Fibroblast of the conjunctiva (primary cell): Measurements from ENCODE around the gene GFRAL.
A peak's percentile ranks its signal among the peaks of the same experiment; 100 is the strongest.
"Not testable (repeated sequence)": the region's sequence is repeated elsewhere in the genome, so short reads cannot be mapped to it uniquely, and the experiment has no call there.

Source experiments
- DNase-seq: peaks from one replicate; pipeline ENCODE4 v3.0.0-alpha.2; 2010; ENCODE audit warnings: low read depth

GFRAL gene, protein sequence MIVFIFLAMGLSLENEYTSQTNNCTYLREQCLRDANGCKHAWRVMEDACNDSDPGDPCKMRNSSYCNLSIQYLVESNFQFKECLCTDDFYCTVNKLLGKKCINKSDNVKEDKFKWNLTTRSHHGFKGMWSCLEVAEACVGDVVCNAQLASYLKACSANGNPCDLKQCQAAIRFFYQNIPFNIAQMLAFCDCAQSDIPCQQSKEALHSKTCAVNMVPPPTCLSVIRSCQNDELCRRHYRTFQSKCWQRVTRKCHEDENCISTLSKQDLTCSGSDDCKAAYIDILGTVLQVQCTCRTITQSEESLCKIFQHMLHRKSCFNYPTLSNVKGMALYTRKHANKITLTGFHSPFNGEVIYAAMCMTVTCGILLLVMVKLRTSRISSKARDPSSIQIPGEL

DNA sequence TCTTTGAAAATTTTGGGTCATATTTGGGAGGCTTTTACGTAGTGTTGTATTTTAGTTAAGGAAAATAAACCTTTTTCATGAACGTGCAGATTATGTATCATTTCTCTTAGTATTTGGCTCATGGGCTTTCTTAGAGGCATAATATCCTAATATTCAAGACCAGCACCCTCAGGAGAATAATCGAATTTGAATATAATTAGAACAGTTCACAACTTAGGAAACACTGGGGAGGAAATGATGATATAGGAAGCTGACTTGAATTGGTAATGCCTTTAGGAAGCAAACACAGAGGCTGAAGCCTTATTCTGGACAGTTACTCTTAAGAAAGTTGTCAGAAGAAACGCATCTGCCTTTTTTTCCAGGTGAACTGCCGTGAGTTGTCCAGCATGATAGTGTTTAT is at the start of gene GFRAL:
TSS of gene GFRAL (plus strand) at position 301 of the 400 bp plus-strand sequence. CDS start at position 387, 86 bp downstream.
- no peak for DNase-seq

DNA sequence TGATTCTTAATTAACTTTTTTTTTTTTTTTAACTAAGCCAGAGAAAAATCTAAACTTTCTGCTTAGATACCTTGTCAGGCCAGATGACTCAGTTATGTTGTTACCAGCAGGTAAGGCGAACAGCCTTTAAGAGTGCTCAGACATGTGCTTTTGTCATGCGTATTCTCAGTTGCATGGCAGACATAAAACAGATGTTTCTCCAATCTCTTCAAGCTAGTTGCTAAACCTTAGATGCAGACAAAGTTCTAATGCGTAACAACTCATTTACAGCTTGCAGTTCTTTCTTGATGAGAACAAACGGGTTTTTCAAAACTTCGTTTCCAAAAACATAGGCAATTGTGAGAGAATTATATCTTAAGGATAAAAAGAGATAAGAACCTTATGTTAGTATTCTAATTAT is 49.6 kb upstream of the GFRAL start:
- DNase-seq: no peak

DNA sequence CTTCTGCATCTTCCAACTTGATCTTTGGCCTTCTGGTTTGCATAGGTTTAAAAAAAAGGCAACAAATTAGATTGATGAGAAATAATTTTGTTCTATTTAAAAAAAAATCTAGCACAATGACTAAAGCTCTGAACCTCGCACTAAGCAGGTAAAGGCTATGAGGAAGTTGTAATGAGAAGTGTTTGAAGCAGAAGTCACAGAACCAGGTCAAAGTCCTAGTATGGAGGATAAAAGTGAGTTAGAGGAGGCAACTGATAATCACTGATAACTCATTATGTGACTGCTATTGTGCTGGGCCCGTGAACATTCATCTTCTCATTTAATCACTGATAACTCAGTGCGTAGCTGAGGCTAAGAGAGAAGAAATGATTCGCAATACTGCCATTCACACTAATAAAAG is 46.1 kb upstream of the GFRAL start:
- no peak for DNase-seq

DNA sequence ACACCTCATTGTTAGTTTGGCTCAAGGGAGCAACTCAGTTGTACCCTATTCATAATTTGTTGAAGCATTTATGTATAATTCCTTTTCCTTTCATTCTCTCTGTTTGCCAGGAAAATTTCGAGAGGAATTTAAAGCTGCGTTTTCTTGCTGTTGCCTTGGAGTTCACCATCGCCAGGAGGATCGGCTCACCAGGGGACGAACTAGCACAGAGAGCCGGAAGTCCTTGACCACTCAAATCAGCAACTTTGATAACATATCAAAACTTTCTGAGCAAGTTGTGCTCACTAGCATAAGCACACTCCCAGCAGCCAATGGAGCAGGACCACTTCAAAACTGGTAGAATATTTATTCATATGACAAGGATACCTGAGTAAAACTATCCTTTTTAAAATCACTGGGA is 45.2 kb upstream of the GFRAL start:
- DNase-seq: no peak

DNA sequence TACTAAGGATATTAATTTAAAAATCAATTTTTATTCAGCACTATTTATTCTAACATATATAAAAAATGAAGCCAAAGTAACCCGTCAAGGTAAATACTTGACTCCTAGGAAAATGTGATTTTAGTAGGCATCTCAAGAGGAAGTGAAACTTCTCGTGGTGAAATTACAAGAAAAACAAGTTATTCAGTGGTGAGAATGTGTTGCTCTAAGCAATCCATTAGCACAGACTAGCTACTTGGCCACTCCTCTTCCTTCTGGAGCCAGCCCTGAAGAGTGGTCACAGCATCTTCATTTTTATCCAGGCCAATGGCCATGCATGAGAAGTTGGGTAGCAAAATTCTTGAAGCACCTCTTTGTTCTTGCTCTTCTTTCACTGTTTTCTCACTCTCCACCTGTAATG is 40.4 kb upstream of the GFRAL start:
- no peak for DNase-seq

DNA sequence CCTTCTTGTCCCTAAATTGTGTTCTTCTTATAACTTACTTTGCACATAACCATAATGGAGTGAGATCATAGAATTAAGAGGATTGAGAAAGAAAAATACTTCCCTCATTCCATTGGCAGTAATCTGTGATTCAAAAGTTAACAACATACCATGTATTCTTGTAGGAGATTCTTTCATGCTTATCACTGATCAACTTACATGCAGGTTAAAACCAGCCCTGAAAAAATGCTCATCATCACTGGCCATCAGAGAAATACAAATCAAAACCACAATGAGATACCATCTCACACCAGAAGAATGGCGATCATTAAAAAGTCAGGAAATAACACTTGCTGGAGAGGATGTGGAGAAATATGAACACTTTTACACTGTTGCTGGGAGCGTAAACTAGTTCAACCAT is 36.5 kb upstream of the GFRAL start:
- no peak for DNase-seq

DNA sequence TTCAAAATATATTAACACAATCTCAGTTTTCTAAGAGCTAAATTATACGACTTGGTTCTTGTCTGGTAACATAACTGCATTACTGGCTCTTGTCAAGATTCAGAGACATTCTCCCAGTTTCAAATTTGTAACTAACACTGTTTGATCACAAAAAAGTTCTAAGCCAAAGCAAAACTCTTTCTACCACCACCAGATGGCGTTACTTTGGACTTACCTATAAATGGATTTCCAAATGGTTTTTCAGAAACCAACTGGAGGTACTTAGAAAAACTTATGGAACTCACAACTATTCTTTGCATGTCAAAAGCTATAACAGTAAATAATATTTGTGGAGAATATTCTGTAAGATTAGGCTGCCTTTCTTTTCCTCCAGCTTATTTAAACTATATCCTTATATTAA is 34.2 kb upstream of the GFRAL start:
- DNase-seq: peak; percentile 10

DNA sequence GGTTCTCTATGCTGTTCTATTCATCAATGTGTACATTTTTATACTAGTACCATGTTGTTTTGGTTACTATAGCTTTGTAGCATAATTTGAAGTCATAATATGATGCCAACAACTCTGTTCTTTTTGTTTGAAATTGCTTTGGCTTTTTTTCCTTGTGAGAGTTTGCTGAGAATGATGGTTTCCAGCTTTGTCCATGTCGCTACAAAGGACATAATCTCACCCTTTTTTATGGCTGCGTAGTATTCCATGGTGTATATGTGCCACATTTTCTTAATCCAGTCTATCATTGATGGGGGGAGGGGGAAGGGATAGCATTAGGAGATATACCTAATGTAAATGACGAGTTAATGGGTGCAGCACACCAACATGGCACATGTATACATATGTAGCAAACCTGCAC is 30.1 kb upstream of the GFRAL start:
- DNase-seq: not testable (repeated sequence)

DNA sequence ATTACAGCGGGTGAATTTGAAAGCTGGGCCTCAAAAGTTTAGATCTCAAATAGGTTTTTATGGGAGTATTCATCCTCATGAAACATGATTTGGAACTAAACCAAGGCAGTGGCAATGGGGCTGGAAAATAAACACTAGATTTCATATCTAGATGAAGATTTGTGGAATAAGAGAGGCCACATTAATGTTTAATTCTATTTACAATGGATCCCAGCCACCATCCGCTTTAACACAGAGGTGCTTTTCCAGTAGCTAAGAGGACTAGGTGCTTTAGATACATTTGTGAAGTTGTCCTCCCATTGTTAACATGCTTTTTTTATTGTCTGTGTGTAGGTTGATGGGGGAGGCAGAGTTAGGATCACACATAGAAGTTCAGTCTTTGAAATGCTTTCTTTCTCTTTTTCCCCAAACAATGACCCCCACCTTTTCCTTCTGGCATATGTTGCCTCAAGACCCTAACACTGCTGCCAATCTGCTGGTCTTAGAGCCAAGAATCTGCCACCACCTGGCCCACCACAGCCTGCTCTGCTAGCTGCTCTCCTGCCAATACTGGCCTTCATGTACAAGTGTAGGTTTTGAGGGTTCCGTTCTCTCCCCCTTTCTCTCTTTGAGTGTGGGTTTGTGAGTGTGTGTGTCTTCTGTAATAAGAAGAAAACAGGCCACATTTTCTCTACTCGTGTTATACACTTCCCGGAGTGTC is 27.8 kb upstream of the GFRAL start:
- no peak for DNase-seq

DNA sequence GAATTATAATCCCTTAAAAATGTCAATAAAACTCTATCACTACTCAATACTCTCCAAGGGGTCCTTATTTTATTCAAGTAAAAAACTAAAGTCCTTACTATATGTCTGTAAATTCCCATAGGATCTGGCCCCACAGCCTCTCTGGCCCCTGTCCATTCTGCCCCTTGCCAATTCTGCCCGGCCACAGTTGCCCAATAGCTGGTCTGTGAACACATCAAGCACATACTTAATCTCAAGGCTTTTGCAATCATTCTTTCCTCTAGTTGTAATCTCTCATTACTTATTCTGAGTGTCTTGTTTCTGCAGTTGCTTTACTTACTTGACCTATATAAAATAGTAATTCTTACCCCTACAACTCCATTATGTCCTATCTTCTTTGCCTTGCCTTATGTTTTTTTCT is 22.5 kb upstream of the GFRAL start:
- no peak for DNase-seq

DNA sequence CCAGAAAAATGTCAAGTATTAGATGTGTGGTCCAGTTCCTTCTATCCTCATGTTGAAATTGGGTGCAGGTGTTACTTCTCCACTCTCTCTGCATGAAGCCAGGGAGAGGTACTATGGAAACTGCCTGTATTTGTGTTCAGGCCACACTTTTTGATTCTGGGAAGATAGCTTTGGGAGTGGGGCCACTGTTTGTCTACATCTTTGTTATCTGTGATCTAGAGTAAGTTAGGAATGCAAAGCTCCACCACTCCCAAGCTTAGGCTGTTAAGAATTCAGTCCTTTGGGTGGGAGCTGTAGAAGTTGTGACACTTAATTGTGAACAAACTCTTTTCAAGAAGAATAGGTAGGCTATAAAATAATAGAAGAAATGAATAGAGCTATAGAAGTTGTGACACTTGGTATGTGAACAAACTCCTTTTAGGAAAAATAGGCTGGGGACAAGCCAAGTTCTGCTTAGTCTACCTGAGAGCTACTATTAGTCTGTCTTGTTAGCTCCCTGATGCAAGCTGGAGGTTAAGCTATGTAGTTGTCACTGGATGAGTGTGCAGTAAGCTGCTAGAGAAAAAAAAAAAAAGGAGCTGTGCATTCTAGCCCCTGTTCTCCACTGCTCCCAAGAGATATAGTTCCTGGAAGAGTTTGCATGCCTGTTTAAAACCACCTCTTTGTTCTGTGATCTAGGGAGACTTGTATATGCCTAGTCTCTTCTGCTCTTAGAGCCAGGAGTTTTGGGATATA is 7.1 kb upstream of the GFRAL start:
- DNase-seq: no peak

DNA sequence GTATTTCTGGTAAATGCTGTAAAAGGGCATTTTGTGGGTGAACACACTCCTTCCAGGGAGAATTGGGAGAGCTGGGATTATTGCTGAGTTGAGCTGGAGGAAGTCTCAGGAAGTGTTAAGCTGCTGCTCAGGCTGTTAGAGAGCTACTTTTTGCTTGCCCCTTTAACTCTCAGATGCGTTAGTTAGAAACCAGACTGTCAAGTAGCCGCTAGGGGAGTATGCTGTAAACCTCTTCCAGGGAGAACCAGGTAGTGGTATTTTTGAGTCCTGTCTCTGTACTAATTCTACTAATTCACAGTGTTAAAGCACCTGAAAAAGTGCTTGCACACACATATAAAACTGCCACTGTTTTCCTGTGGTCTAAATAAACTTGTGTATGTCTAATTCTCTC is 6.6 kb upstream of the GFRAL start:
- no peak for DNase-seq

DNA sequence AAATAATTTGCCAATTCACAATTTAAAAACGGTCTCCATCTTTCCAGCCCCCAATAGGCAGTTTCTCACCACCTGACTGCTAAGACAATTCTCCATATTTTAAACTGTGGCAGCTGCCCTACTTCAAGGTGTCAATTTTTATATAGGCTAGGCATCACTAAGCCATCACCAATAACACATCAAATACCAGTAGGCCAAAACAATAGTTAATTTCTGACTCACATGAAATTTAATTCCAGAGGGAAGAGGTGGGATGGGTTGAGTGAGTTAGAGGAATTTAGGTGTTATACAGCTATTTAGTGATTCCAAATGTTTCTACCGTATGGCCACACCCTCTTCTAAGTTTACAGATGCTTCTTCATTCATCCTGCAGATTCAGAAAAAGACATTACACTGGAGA is 49.9 kb downstream of the GFRAL start:
- no peak for DNase-seq

DNA sequence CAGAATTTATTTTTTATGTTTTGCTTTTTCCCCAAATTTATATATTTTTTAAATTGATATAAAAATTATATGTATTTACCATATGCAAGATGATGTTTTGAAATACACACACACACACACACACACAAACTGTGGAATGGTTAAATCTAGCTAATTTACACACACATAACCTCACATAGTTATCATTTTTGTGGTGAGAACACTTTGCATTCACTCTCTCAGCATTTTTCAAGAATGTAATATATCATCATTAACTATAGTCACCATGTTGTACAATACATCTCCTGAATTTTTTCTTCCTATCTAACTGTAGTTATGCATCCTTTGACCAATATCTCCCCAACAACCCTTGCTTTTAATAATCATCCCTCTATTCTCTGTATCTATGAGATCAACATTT is 52.2 kb downstream of the GFRAL start:
- DNase-seq: no peak

DNA sequence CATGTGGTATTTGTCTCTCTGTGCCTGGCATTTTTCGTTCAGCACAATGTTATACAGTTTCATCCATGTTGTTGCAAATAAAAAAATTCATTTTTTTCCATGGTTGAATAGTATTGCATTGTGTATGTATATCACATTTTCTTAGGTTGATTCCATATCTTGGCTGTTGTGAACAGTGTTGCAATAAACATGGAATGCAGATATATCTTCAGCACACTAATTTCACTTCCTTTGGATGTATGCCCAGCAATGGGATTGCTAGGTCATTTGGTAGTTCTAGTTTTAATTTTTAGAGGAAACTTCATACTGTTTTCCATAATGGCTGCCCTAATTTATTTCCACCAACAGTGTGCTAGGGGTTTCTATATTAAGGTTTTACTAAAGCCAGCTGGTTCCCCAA is 52.6 kb downstream of the GFRAL start:
- no peak for DNase-seq

DNA sequence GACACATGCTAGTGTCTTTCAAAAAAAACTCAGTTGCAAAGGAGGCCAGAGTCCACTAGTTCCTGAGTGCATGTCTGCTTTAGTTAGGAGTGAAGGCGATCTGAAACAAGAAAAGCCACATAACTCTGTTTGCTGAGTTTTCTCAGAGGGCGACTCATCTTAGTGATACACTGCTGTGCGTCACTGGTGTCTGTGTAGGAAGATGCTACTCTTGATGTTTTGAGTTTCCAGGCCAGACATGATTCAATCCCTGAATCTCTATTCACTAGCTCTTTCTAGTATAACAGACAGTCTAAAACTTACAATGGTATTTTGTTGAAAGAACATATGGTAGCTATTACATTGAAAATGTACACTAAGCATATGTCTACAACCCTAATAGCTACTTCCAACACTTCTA is 60.9 kb downstream of the GFRAL start:
- no peak for DNase-seq

DNA sequence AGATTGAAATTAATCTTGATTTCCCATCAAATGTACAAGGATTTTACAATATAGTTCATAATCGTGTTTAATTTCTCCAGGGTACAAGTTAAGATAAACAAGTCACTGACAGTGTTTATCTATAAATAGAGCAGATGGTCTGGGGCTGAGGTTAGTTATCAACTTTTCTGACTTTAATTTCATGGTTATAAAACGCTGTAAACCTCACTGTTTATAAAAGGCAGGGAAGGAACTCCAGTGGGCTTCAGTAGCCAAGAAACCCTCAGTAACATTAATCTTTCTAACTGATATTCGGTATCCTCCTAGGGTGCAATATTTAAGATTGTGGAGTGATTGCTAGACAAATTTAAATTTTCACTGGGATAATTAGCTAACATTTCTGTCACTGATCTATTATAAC is 68.6 kb downstream of the GFRAL start:
- no peak for DNase-seq

DNA sequence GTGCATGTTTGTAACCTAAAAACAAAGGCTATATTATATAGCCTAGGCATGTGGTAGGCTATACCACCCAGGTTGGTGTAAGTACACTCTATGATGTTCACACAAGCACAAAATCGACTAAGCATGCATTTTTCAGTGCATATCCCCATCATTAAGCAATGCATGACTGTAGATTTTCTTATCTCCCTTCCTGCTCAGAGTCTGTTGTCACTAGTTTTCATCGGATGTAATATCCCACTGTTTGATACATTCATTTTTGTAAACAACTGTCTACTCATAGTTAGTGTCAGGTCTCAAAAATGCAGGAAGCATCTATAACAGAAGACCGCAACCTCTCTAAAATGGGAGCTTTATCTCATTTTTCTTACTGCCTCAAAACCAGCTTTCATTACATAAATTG is 70.7 kb downstream of the GFRAL start:
- DNase-seq: no peak

DNA sequence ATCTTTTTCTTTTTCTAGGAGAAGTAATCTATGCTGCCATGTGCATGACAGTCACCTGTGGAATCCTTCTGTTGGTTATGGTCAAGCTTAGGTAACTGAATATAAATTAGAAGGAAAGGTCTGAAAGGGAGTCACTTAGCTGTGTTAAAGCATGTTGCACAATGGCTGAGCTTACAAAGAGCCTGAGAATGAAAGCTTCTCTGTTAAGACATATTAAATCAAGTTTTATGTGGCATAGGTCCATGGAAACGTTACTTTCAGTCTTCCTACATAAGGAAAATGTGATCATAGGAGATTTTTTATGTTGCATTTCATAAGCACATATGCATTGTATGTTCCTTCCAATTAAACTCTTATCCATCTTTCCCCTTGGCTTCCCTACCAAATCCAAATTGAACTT is 72.1 kb downstream of the GFRAL start:
- no peak for DNase-seq

DNA sequence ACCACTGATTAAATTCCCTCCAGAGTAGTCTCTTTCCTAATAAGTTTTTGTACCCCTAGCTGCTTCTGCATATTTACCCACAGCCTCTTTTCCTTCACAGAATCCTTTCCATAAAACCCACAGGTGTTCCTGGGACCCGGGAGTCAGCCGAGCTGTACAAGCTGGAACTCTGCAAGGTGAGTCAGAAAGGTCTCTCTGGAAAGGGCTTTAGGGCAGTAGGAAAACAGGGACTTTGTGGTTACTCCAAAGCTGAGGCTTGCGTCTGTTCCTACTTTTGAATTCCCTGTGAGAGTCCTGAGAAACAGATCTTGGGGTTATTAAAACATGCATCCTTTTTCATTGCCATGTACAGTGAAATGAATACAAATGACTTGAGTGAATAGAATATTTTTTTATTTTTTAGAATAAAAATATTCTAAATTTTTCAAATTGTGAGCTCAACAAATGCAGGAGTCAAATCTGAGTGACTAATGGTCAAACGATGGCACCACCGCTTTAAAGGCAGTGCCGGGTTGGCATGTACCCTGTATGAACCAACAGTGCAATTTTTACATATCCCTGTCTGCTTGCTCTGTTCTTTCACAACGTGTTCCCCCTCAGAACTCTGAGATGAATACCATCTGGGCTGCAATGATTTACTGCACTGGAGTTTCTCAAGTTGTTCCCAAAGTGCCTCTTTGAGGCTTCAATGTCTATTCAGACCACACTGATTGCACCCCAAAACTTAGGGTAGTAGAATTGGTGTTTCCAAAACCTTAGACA is 78.4 kb downstream of the GFRAL start:
- no peak for DNase-seq

DNA sequence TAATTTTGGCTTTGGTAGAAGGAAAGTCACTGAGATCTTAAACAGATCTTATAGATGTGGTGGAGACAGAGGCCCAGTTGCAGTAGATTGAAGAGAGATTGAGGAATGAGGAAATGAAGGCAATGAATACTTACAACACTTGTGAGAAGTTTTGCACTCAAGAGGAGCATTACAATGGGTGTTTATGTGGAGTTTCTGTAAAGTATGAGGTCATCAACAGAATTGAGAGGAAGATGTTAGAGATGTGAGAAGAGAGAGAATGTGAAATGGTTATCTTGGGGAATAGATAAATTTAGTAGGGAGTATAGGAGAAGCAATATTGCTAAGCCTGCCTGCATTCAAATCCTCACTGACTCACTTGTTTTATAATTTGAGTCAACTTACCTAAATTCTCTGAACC is 83.4 kb downstream of the GFRAL start:
- DNase-seq: no peak

DNA sequence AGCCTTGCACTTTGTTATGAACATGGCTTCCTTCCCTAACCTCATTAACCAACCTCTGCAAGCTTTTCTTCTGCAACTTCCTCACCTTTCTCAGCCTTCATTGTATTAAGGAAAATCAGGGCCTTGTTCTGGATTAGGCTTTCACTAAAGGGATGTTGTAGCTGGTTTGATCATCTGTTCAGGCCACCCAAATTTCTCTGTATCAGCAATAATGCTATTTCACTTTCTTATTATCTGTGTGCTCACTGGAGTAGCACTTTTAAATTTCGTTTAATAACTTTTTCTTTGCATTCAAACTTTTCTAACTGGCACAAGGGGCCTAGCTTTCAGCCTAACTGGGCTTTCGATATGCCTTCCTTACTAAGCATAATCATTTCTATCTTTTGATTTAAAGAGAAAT is 96.7 kb downstream of the GFRAL start:
- no peak for DNase-seq
